B cell (primary cell): ENCODE data around the gene ZBTB8B. TPM values are rescaled to one million over a fixed set of nuclear protein-coding genes. Genes with fewer than 3 reads are reported as not detected.
"Not testable (repeated sequence)": the region's sequence is repeated elsewhere in the genome, so short reads cannot be mapped to it uniquely, and the experiment has no call there.

Source experiments
- ATAC-seq: fragments of 200-7000 bp; cut with Tn5 transposase; one replicate; pipeline ENCODE4 v1.10.0; 2021; ENCODE audit warnings: low read depth, mild to moderate bottlenecking, moderate number of reproducible peaks, moderate library complexity
- CTCF ChIA-PET: fragments of 350-600 bp; sonication (Branson Sonifier 250); formaldehyde crosslinking; loops from one replicate; lab custom pipeline; 2021; ENCODE audit warnings: antibody characterized with exemption, inconsistent platforms; lab: Charles Lee
- POLR2A ChIA-PET: fragments of 350-600 bp; sonication (Branson Sonifier 250); formaldehyde crosslinking; loops from one replicate; lab custom pipeline; 2021; ENCODE audit warnings: antibody characterized with exemption; lab: Charles Lee
- DNase-seq: peaks from one replicate; pipeline ENCODE4 v3.0.0; 2013
- H2AFZ ChIP-seq: 2 replicates; pipeline ENCODE4 v1.6.1; 2012; ENCODE audit warnings: mild to moderate bottlenecking, low read depth, low read length; ENCODE audit not compliant: insufficient read depth, poor library complexity, severe bottlenecking
- H3K27ac ChIP-seq, 2 donors: 1 replicate in 1 of 2; 2 replicates in 1 of 2; pipeline ENCODE4 v1.5.1; 2012 to 2013; ENCODE audit warnings: low read length in 2 of 2, mild to moderate bottlenecking in 2 of 2, moderate library complexity in 1 of 2
- H3K27me3 ChIP-seq, 4 experiments: fragments of 200-600 bp in 1 of 4; sonication (generic) in 1 of 4; replicated peaks in 1 of 4; 1 replicate in 2 of 4; 2 replicates in 2 of 4; pipeline versions ENCODE4 v1.6.1 to v1.7.0; 2013 to 2016; ENCODE audit warnings: low read length in 3 of 4, mild to moderate bottlenecking in 2 of 4, mixed read lengths in 1 of 4, moderate library complexity in 1 of 4; ENCODE audit not compliant: insufficient read depth in 4 of 4, control insufficient read depth in 3 of 4; ENCODE audit errors: control extremely low read depth in 1 of 4
- H3K36me3 ChIP-seq, 2 experiments: replicated peaks in 1 of 2; 1 replicate in 1 of 2; 2 replicates in 1 of 2; pipeline versions ENCODE4 v1.6.1 to v1.7.1; 2013; ENCODE audit warnings: low read length in 1 of 2; ENCODE audit not compliant: insufficient read depth in 2 of 2, control insufficient read depth in 1 of 2; ENCODE audit errors: control extremely low read depth in 1 of 2, extremely low read depth in 1 of 2
- H3K4me1 ChIP-seq, 2 donors: fragments of 200-600 bp in 1 of 2; sonication (generic) in 1 of 2; 1 replicate in 1 of 2; 2 replicates in 1 of 2; pipeline versions ENCODE4 v1.5.1 to v1.6.1; 2013 to 2017; ENCODE audit warnings: low read length in 2 of 2; ENCODE audit not compliant: control insufficient read depth in 2 of 2, insufficient read depth in 2 of 2
- H3K4me2 ChIP-seq: replicated peaks from 2 replicates; pipeline ENCODE3; 2012; ENCODE audit warnings: mild to moderate bottlenecking, low read depth, low read length; ENCODE audit not compliant: poor library complexity, severe bottlenecking
- H3K4me3 ChIP-seq, 5 experiments: fragments of 200-600 bp in 1 of 5; sonication (generic) in 1 of 5; 1 replicate in 3 of 5; 2 replicates in 2 of 5; pipeline versions ENCODE4 v1.5.1 to v1.7.0; 2011 to 2016; ENCODE audit warnings: low read length in 4 of 5, mild to moderate bottlenecking in 4 of 5, low read depth in 2 of 5, control low read depth in 1 of 5, moderate library complexity in 1 of 5; ENCODE audit not compliant: insufficient read depth in 1 of 5; ENCODE audit errors: control extremely low read depth in 1 of 5, extremely low read depth in 1 of 5
- H3K79me2 ChIP-seq: fragments of 200-600 bp; sonication (generic); one replicate; pipeline ENCODE4 v1.6.0; 2016; ENCODE audit warnings: low read length; ENCODE audit not compliant: control insufficient read depth, insufficient read depth
- H3K9ac ChIP-seq: fragments of 200-600 bp; sonication (generic); 2 replicates; pipeline ENCODE4 v1.6.1; 2017; ENCODE audit warnings: mild to moderate bottlenecking, low read length, moderate library complexity
- H3K9me3 ChIP-seq, 3 donors: one replicate each; pipeline versions ENCODE4 v1.6.1 to v1.7.1; 2013; ENCODE audit warnings: low read length in 2 of 3; ENCODE audit not compliant: control insufficient read depth in 2 of 3, insufficient read depth in 1 of 3; ENCODE audit errors: control extremely low read depth in 1 of 3
- H4K20me1 ChIP-seq: 2 replicates; pipeline ENCODE4 v1.6.0; 2012; ENCODE audit warnings: mild to moderate bottlenecking, low read length; ENCODE audit not compliant: insufficient read depth, control insufficient read depth, poor library complexity, severe bottlenecking
- H3K27ac Mint-ChIP-seq: one replicate; pipeline ENCODE4 v1.8.0; 2021; ENCODE audit warnings: mixed read lengths
- H3K27me3 Mint-ChIP-seq: one replicate; pipeline ENCODE4 v1.8.0; 2021; ENCODE audit warnings: mixed read lengths
- H3K4me1 Mint-ChIP-seq: one replicate; pipeline ENCODE4 v1.8.0; 2021; ENCODE audit warnings: mixed read lengths
- H3K4me3 Mint-ChIP-seq: one replicate; pipeline ENCODE4 v1.8.0; 2021; ENCODE audit warnings: mixed read lengths
- H3K9me3 Mint-ChIP-seq: one replicate; pipeline ENCODE4 v1.8.0; 2022; ENCODE audit warnings: mixed read lengths; ENCODE audit not compliant: insufficient read depth
- CTCF ChIP-seq: fragments of 200-600 bp; IDR thresholded peaks from one replicate; pipeline ENCODE4 v1.8.0; 2022; ENCODE audit warnings: antibody characterized with exemption, mild to moderate bottlenecking
- EZH2 ChIP-seq: IDR thresholded peaks from 2 replicates; pipeline ENCODE4 v1.6.1; 2012; ENCODE audit warnings: borderline replicate concordance, low read depth, mild to moderate bottlenecking, moderate library complexity, low read length; ENCODE audit not compliant: insufficient read depth, poor library complexity, severe bottlenecking
- WGBS: methylation state at CpG from one replicate; pipeline ENCODE4 v1.1.5; 2013; ENCODE audit warnings: missing lambda C conversion rate; ENCODE audit not compliant: insufficient coverage; 5-methylcytosine and 5-hydroxymethylcytosine counted together
- intact Hi-C: fragments of 100-400 bp; cut with micrococcal nuclease; formaldehyde crosslinking; loops from one replicate; pipeline ENCODE4 v1.10.0; 2022
- polyA plus RNA-seq: library from polyadenylated mRNA; depleted of rRNA; stranded (reverse); fragments of >200 nt; gene quantifications from 2 replicates; pipeline ENCODE4 v1.2.3, GENCODE V29; 2012
- total RNA-seq, 2 donors: library from RNA; stranded (reverse); fragments of 120-200 nt in 1 of 2; gene quantifications; 1 replicate in 1 of 2; 2 replicates in 1 of 2; pipeline versions ENCODE4 v1.2.3 to v1.2.4, GENCODE V29; 2013 to 2022

The ZBTB8B gene
- total and polyA plus RNA-seq, 2 donors (not counting 1 experiment from before 2014, with no cell fraction given) = 0.02 TPM; not detected in 1

GRCh38 chr1:32462977-32463376, 1.9 kb upstream of the ZBTB8B start:
- POLR2A ChIA-PET, H3K79me2 ChIP-seq, H3K27ac ChIP-seq, H3K4me3 ChIP-seq, DNase-seq, intact Hi-C loops, H3K9ac ChIP-seq, ATAC-seq, H4K20me1 ChIP-seq, H3K4me2 ChIP-seq, H3K4me3 Mint-ChIP-seq, CTCF ChIA-PET, H2AFZ ChIP-seq, H3K27ac Mint-ChIP-seq, H3K36me3 ChIP-seq: not testable (repeated sequence)
- peaks cover 11% of the 10 kb centered on the region for H3K9me3 Mint-ChIP-seq
- peaks cover 19% of the 10 kb centered on the region for H3K4me1 Mint-ChIP-seq
- Histone ChIP-seq H3K4me1 (peaks cover 17 to 18% of the 10 kb centered on the region in 2 donors), H3K9me3 (peaks cover 3 to 21% (median 18%) of the 10 kb centered on the region in 3 donors), H3K27me3 (peaks cover 0 to 57% (median 25%) of the 10 kb centered on the region in 4 experiments)
- peaks cover 47% of the 10 kb centered on the region for H3K27me3 Mint-ChIP-seq
- no CpG with 5 or more reads among the region's 2 CpGs for WGBS

- POLR2A ChIA-PET = interaction anchor here (0.6 kb wide), 1 partner anchor 1345 kb away, joined by 6 read pairs; no protein-coding TSS in a partner anchor
- H3K27ac Mint-ChIP-seq = no peak overlapping the region
- peaks cover 19% of the 10 kb centered on the region for H3K4me1 Mint-ChIP-seq
- CTCF ChIA-PET = no interaction called here
- peak overlapping the region; percentile 54 for H3K9ac ChIP-seq
- H3K27me3 ChIP-seq = peaks cover 0 to 60% (median 28%) of the 10 kb centered on the region in 4 experiments
- peak overlapping the region in 3 of 5 experiments; percentile 35 to 57 (median 37) for H3K4me3 ChIP-seq
- no peaks in the 10 kb centered on the region for H3K79me2 ChIP-seq
- DNase-seq = peak; percentile 32
- H3K4me2 ChIP-seq = peak overlapping the region; percentile 87
- H3K4me3 Mint-ChIP-seq = peak overlapping the region; percentile 81
- 20% methylated on average over 12 of the region's 19 CpGs for whole genome bisulfite sequencing
- H3K4me1 ChIP-seq = peaks cover 17 to 18% of the 10 kb centered on the region in 2 donors
- ATAC-seq = no peak
- H3K36me3 ChIP-seq = no peaks in the 10 kb centered on the region
- no peak overlapping the region for H3K27ac ChIP-seq
- no peaks in the 10 kb centered on the region for H4K20me1 ChIP-seq
- H3K9me3 Mint-ChIP-seq = peaks cover 3% of the 10 kb centered on the region
- peaks cover 44% of the 10 kb centered on the region for H3K27me3 Mint-ChIP-seq
- intact Hi-C loops = no loop called here
- peak overlapping the region; percentile 60 for H2AFZ ChIP-seq
- peaks cover 1 to 18% (median 7%) of the 10 kb centered on the region in 3 donors for H3K9me3 ChIP-seq
- no peak for TF ChIP-seq EZH2
- no peak for TF ChIP-seq CTCF
Observed at GRCh38 chr1:32464191-32464715, 619 bp upstream of the ZBTB8B start.
